Osteoblast (primary cell): ENCODE data around the gene PAF1. TPM values are rescaled to one million over a fixed set of nuclear protein-coding genes. Genes with fewer than 3 reads are reported as not detected.

Source experiments
- DNase-seq: peaks from one replicate; pipeline ENCODE4 v3.0.0; 2011; ENCODE audit warnings: low spot score, mixed read lengths; ENCODE audit not compliant: insufficient read length; ENCODE audit errors: missing footprints
- H2AFZ ChIP-seq: 2 replicates; pipeline ENCODE4 v1.6.0; 2011; ENCODE audit warnings: mild to moderate bottlenecking, low read length
- H3K27ac ChIP-seq: 2 replicates; pipeline ENCODE4 v1.5.1; 2011; ENCODE audit warnings: mild to moderate bottlenecking, low read depth, low read length, moderate library complexity
- H3K27me3 ChIP-seq: 2 replicates; pipeline ENCODE4 v1.6.0; 2012; ENCODE audit warnings: mild to moderate bottlenecking, control low read depth, inconsistent platforms, low read length, moderate library complexity; ENCODE audit not compliant: insufficient read depth
- H3K36me3 ChIP-seq: 2 replicates; pipeline ENCODE4 v1.5.1; 2011; ENCODE audit warnings: mild to moderate bottlenecking, low read length, control low read depth, moderate library complexity; ENCODE audit not compliant: insufficient read depth
- H3K4me1 ChIP-seq: 2 replicates; pipeline ENCODE4 v1.5.1; 2011; ENCODE audit warnings: mild to moderate bottlenecking, low read length, control low read depth, moderate library complexity; ENCODE audit not compliant: insufficient read depth
- H3K4me2 ChIP-seq: 2 replicates; pipeline ENCODE4 v1.6.0; 2011; ENCODE audit warnings: mild to moderate bottlenecking, low read length; ENCODE audit not compliant: insufficient read depth
- H3K4me3 ChIP-seq: fragments of 200-600 bp; sonication (generic); 3 replicates; pipeline ENCODE4 v1.5.1; 2012; ENCODE audit warnings: mild to moderate bottlenecking, low read length, inconsistent platforms; ENCODE audit not compliant: insufficient read depth
- H3K79me2 ChIP-seq: 2 replicates; pipeline ENCODE4 v1.6.0; 2012; ENCODE audit warnings: mild to moderate bottlenecking, low read length, control low read depth, inconsistent platforms; ENCODE audit not compliant: insufficient read depth
- H3K9me3 ChIP-seq: 2 replicates; pipeline ENCODE4 v1.5.1; 2011; ENCODE audit warnings: low read depth, low read length, control low read depth
- H4K20me1 ChIP-seq: 2 replicates; pipeline ENCODE4 v1.6.0; 2012; ENCODE audit warnings: mild to moderate bottlenecking, low read length, control low read depth; ENCODE audit not compliant: insufficient read depth
- small RNA-seq: library from RNA; depleted of rRNA; stranded (forward); fragments of <200 nt; gene quantifications from one replicate; pipeline ENCODE3, GENCODE V24; 2012
- total RNA-seq: library from RNA; depleted of rRNA; stranded (reverse); fragments of >200 nt; gene quantifications from 2 replicates; pipeline ENCODE4 v1.2.3, GENCODE V29; 2012
- TF ChIP-seq, protein P1 (sequence below): IDR thresholded peaks from 2 replicates; pipeline ENCODE4 v1.5.1; 2011; ENCODE audit warnings: mild to moderate bottlenecking, low read depth, low read length, moderate library complexity; ENCODE audit errors: extremely low read depth

The PAF1 gene
- total RNA-seq, 1 donor: 29.3 TPM

DNA sequence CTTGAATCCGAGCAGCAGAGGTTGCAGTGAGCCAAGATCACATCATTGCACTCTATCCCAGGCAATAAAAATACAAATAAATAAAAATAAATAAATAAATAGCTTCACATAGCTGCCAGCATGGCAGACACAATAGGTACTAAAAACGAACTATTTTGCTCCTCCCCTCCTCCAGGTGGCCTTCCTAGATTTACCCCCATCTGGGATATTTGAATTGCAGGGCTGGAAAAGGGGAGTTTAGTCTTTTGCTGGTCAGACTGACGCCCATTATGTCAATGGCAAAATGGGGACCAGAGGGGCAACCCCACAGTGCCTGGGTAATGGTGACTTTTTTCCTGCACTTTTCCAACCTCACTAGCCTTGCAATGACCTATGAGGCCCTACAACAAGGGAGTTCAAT, 54.4 kb downstream of the PAF1 start:
- no peak for DNase-seq
- Histone ChIP-seq H2AFZ (no peak overlapping the region), H3K79me2 (peaks cover 6% of the 10 kb centered on the region), H3K4me1 (peaks cover 6% of the 10 kb centered on the region), H4K20me1 (no peaks in the 10 kb centered on the region), H3K4me2 (no peak overlapping the region), H3K27me3 (peaks cover 2% of the 10 kb centered on the region), H3K9me3 (no peaks in the 10 kb centered on the region), H3K27ac (no peak overlapping the region), H3K36me3 (no peaks in the 10 kb centered on the region), H3K4me3 (no peak overlapping the region)
- TF ChIP-seq, protein P1, sequence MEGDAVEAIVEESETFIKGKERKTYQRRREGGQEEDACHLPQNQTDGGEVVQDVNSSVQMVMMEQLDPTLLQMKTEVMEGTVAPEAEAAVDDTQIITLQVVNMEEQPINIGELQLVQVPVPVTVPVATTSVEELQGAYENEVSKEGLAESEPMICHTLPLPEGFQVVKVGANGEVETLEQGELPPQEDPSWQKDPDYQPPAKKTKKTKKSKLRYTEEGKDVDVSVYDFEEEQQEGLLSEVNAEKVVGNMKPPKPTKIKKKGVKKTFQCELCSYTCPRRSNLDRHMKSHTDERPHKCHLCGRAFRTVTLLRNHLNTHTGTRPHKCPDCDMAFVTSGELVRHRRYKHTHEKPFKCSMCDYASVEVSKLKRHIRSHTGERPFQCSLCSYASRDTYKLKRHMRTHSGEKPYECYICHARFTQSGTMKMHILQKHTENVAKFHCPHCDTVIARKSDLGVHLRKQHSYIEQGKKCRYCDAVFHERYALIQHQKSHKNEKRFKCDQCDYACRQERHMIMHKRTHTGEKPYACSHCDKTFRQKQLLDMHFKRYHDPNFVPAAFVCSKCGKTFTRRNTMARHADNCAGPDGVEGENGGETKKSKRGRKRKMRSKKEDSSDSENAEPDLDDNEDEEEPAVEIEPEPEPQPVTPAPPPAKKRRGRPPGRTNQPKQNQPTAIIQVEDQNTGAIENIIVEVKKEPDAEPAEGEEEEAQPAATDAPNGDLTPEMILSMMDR: no peak

Small RNAs within 50 kb of the gene (small RNA-seq; reads per million reads assigned to genes)
- gene AC011445.2 (0.45 reads per million), gene MIR4530 (not detected), gene RN7SL566P (not detected)

Other genes with a start within 250 kb of the PAF1 start
- gene NCCRP1, start 194.1 kb downstream of the PAF1 start, total RNA-seq: not detected in 2 replicates
- not detected in 2 replicates for gene SYCN, start 186.8 kb downstream of the PAF1 start, total RNA-seq
- not detected in 2 replicates for gene IFNL3, start 146.1 kb downstream of the PAF1 start, total RNA-seq
- gene IFNL4, start 142.2 kb downstream of the PAF1 start, total RNA-seq: not detected in 2 replicates
- gene IFNL2, start 122.7 kb downstream of the PAF1 start, total RNA-seq: not detected in 2 replicates
- gene IFNL1, start 94.7 kb downstream of the PAF1 start, total RNA-seq: not detected in 2 replicates
- gene LRFN1, start 70.2 kb downstream of the PAF1 start, total RNA-seq: under 0.01 and 0.36 TPM in 2 replicates
- 0.36 and 2.7 TPM in 2 replicates for gene GMFG, start 55.1 kb downstream of the PAF1 start, total RNA-seq
- gene SAMD4B, start 48.7 kb downstream of the PAF1 start, total RNA-seq: 85.0 and 85.5 TPM in 2 replicates
- 19.9 and 23.0 TPM in 2 replicates for gene MED29, start 272 bp upstream of the PAF1 start, total RNA-seq
- gene ZFP36, start 15.7 kb upstream of the PAF1 start, total RNA-seq: 6.2 and 6.5 TPM in 2 replicates
- 21.4 and 21.5 TPM in 2 replicates for gene PLEKHG2, start 21.6 kb upstream of the PAF1 start, total RNA-seq
- 44.9 and 56.0 TPM in 2 replicates for gene RPS16, start 44.8 kb upstream of the PAF1 start, total RNA-seq
- 71.9 and 91.2 TPM in 2 replicates for gene SUPT5H, start 54.5 kb upstream of the PAF1 start, total RNA-seq
- 29.8 and 36.9 TPM in 2 replicates for gene TIMM50, start 89.7 kb upstream of the PAF1 start, total RNA-seq
- gene DLL3, start 107.8 kb upstream of the PAF1 start, total RNA-seq: under 0.01 TPM in 1 of 2 replicates, not detected in the other
- not detected in 2 replicates for gene SELENOV, start 124.0 kb upstream of the PAF1 start, total RNA-seq
- gene EID2B, start 141.7 kb upstream of the PAF1 start, total RNA-seq: 4.7 and 5.1 TPM in 2 replicates
- gene EID2, start 149.1 kb upstream of the PAF1 start, total RNA-seq: 8.3 TPM in 2 replicates
- not detected in 2 replicates for gene LGALS13, start 211.4 kb upstream of the PAF1 start, total RNA-seq